H1 (cell line): Measurements from ENCODE around the gene SEL1L3. TPM values are rescaled to one million over a fixed set of nuclear protein-coding genes. Genes with fewer than 3 reads are reported as not detected.

Experiments used
- CTCF ChIA-PET: fragments of 300-600 bp; sonication (Branson Sonifier 250); formaldehyde crosslinking; loops from one replicate; lab custom pipeline; 2021; ENCODE audit not compliant: partially characterized antibody; lab: Charles Lee
- POLR2A ChIA-PET: fragments of 300-600 bp; sonication (Branson Sonifier 250); formaldehyde crosslinking; loops from one replicate; lab custom pipeline; 2021; ENCODE audit warnings: inconsistent platforms; ENCODE audit not compliant: partially characterized antibody; lab: Charles Lee
- DNase-seq, 2 experiments: peaks; one replicate each; pipeline versions ENCODE4 v3.0.0 to v3.0.0-alpha.2; 2010 to 2022; ENCODE audit warnings: low spot score in 2 of 2, low read depth in 1 of 2, mixed read lengths in 1 of 2
- FAIRE-seq: peaks from 2 replicates; lab custom pipeline; 2011; peaks lifted over from hg19 to GRCh38; lab: Jason Lieb, UNC
- H2AFZ ChIP-seq: 2 replicates; pipeline ENCODE4 v1.8.1; 2012; ENCODE audit warnings: low read length, inconsistent platforms
- H2AK5ac ChIP-seq: 2 replicates; pipeline ENCODE4 v1.6.1; 2013; ENCODE audit warnings: low read depth, low read length
- H2BK120ac ChIP-seq: replicated peaks from 2 replicates; pipeline ENCODE3; 2013; ENCODE audit warnings: low read depth, low read length, inconsistent platforms
- H2BK12ac ChIP-seq: 2 replicates; pipeline ENCODE4 v1.6.1; 2013; ENCODE audit warnings: low read depth, low read length
- H2BK15ac ChIP-seq: 2 replicates; pipeline ENCODE4 v1.6.1; 2013; ENCODE audit warnings: low read length
- H2BK20ac ChIP-seq: 2 replicates; pipeline ENCODE4 v1.6.1; 2013; ENCODE audit warnings: low read length
- H2BK5ac ChIP-seq: 2 replicates; pipeline ENCODE4 v1.6.1; 2013; ENCODE audit warnings: low read depth, low read length
- H3K14ac ChIP-seq: 2 replicates; pipeline ENCODE4 v1.6.1; 2013; ENCODE audit warnings: inconsistent platforms; ENCODE audit not compliant: insufficient read length
- H3K18ac ChIP-seq: 2 replicates; pipeline ENCODE4 v1.6.1; 2013; ENCODE audit warnings: low read length; ENCODE audit errors: extremely low read depth
- H3K23ac ChIP-seq: 2 replicates; pipeline ENCODE4 v1.6.1; 2013; ENCODE audit warnings: inconsistent platforms; ENCODE audit not compliant: insufficient read length
- H3K23me2 ChIP-seq: 2 replicates; pipeline ENCODE4 v1.6.1; 2013; ENCODE audit warnings: low read depth, low read length
- H3K27ac ChIP-seq: 2 replicates; pipeline ENCODE4 v1.6.1; 2011; ENCODE audit warnings: low read depth, low read length, inconsistent platforms
- H3K27me3 ChIP-seq, 4 experiments: replicated peaks in 1 of 4; 1 replicate in 1 of 4; 2 replicates in 3 of 4; pipeline versions ENCODE4 v1.6.1 to v1.8.1; 2011 to 2013; ENCODE audit warnings: low read length in 3 of 4, mild to moderate bottlenecking in 3 of 4, inconsistent platforms in 2 of 4, mixed read lengths in 2 of 4, moderate library complexity in 1 of 4; ENCODE audit not compliant: control insufficient read depth in 3 of 4, insufficient read depth in 3 of 4; ENCODE audit errors: extremely low read depth in 1 of 4
- H3K36me3 ChIP-seq, 4 experiments: 2 replicates each; pipeline versions ENCODE4 v1.6.1 to v1.8.1; 2011 to 2013; ENCODE audit warnings: mild to moderate bottlenecking in 4 of 4, low read length in 3 of 4, moderate library complexity in 2 of 4, control low read depth in 1 of 4, inconsistent platforms in 1 of 4; ENCODE audit not compliant: insufficient read depth in 4 of 4, control insufficient read depth in 2 of 4
- H3K4ac ChIP-seq: replicated peaks from 2 replicates; pipeline ENCODE3; 2013; ENCODE audit warnings: low read length, low read depth, mixed read lengths, inconsistent platforms; ENCODE audit not compliant: insufficient read length
- H3K4me1 ChIP-seq, 4 experiments: replicated peaks in 1 of 4; 1 replicate in 1 of 4; 2 replicates in 3 of 4; pipeline versions ENCODE4 v1.6.1 to v1.8.1; 2011 to 2013; ENCODE audit warnings: low read length in 3 of 4, inconsistent platforms in 2 of 4, mixed read lengths in 1 of 4; ENCODE audit not compliant: insufficient read depth in 4 of 4, control insufficient read depth in 3 of 4
- H3K4me2 ChIP-seq, 2 experiments: 2 replicates each; pipeline versions ENCODE4 v1.6.1 to v1.8.1; 2011 to 2013; ENCODE audit warnings: low read depth in 2 of 2, low read length in 2 of 2, control low read depth in 1 of 2, inconsistent platforms in 1 of 2, mild to moderate bottlenecking in 1 of 2; ENCODE audit not compliant: insufficient read depth in 1 of 2
- H3K4me3 ChIP-seq, 4 experiments: fragments of 200-600, 300-600 bp in 1 of 4; sonication (generic), shearing (Covaris generic), sonication (Bioruptor Twin) in 1 of 4; 2 replicates each; pipeline versions ENCODE4 v1.5.1 to v1.8.1; 2011 to 2016; ENCODE audit warnings: low read length in 4 of 4, low read depth in 3 of 4, control low read depth in 2 of 4, inconsistent platforms in 2 of 4, mild to moderate bottlenecking in 2 of 4, mixed read lengths in 1 of 4, moderate library complexity in 1 of 4; ENCODE audit not compliant: insufficient read depth in 2 of 4; ENCODE audit errors: extremely low read depth in 1 of 4
- H3K56ac ChIP-seq: replicated peaks from 2 replicates; pipeline ENCODE3; 2013; ENCODE audit warnings: low read depth, mild to moderate bottlenecking, mixed read lengths, low read length, inconsistent platforms; ENCODE audit not compliant: insufficient read length
- H3K79me1 ChIP-seq: 2 replicates; pipeline ENCODE4 v1.6.1; 2013; ENCODE audit warnings: low read depth, low read length, control low read depth
- H3K79me2 ChIP-seq, 2 experiments: 2 replicates each; pipeline versions ENCODE4 v1.6.1 to v1.8.1; 2012 to 2013; ENCODE audit warnings: low read length in 2 of 2, mild to moderate bottlenecking in 2 of 2, inconsistent platforms in 1 of 2; ENCODE audit not compliant: insufficient read depth in 2 of 2, control insufficient read depth in 1 of 2
- H3K9ac ChIP-seq, 4 experiments: replicated peaks in 1 of 4; 1 replicate in 1 of 4; 2 replicates in 3 of 4; pipeline versions ENCODE4 v1.6.1 to v1.8.1; 2011 to 2013; ENCODE audit warnings: low read depth in 3 of 4, low read length in 3 of 4, control low read depth in 2 of 4, mild to moderate bottlenecking in 2 of 4, moderate library complexity in 2 of 4, inconsistent platforms in 1 of 4; ENCODE audit errors: extremely low read depth in 1 of 4
- H3K9me3 ChIP-seq, 2 experiments: 2 replicates each; pipeline versions ENCODE4 v1.6.1 to v1.8.1; 2012 to 2013; ENCODE audit warnings: mild to moderate bottlenecking in 2 of 2, moderate library complexity in 2 of 2, control low read depth in 1 of 2, inconsistent platforms in 1 of 2, low read depth in 1 of 2, low read length in 1 of 2, mixed read lengths in 1 of 2; ENCODE audit not compliant: insufficient read depth in 2 of 2
- H4K20me1 ChIP-seq, 2 experiments: replicated peaks in 1 of 2; 2 replicates each; pipeline versions ENCODE3 to v1.8.1; 2011 to 2013; ENCODE audit warnings: inconsistent platforms in 2 of 2, low read length in 2 of 2, mild to moderate bottlenecking in 1 of 2; ENCODE audit not compliant: insufficient read depth in 2 of 2, control insufficient read depth in 1 of 2
- H4K5ac ChIP-seq: 2 replicates; pipeline ENCODE4 v1.6.1; 2013; ENCODE audit warnings: low read length, low read depth, mixed read lengths, inconsistent platforms; ENCODE audit not compliant: insufficient read length
- H4K8ac ChIP-seq: 2 replicates; pipeline ENCODE4 v1.8.0; 2013; ENCODE audit warnings: mild to moderate bottlenecking, moderate library complexity, low read length, inconsistent platforms; ENCODE audit not compliant: insufficient read depth; ENCODE audit errors: extremely low read depth
- H4K91ac ChIP-seq: replicated peaks from 2 replicates; pipeline ENCODE3; 2013; ENCODE audit warnings: low read length, mixed read lengths, inconsistent platforms; ENCODE audit not compliant: insufficient read length
- KDM1A ChIP-seq: fragments of 200-600, 300-600 bp; sonication (generic); IDR thresholded peaks from 2 replicates; pipeline ENCODE4 v1.7.1; 2016; ENCODE audit warnings: mild to moderate bottlenecking, low read length, borderline replicate concordance
- SP1 ChIP-seq: IDR thresholded peaks from 2 replicates; pipeline ENCODE4 v1.6.1; 2011; ENCODE audit warnings: low read depth, low read length
- WGBS, 2 experiments: shearing (Covaris generic) in 1 of 2; methylation state at CpG; one replicate each; pipeline versions ENCODE4 v1.1.6 to v1.1.7; 2013 to 2015; ENCODE audit warnings: low lambda C conversion rate in 2 of 2, mixed read lengths in 2 of 2, inconsistent platforms in 1 of 2, low coverage in 1 of 2, missing lambda C conversion rate in 1 of 2; ENCODE audit not compliant: insufficient replicate concordance in 2 of 2, insufficient coverage in 1 of 2, insufficient read length in 1 of 2; ENCODE audit errors: extremely low coverage in 1 of 2, missing lambda C conversion rate in 1 of 2; 5-methylcytosine and 5-hydroxymethylcytosine counted together
- polyA plus RNA-seq, 7 experiments: library from polyadenylated mRNA; depleted of rRNA in 3 of 7; stranded (reverse) in 5 of 7; unstranded in 2 of 7; fragments of >200 nt in 5 of 7; fragments of 200-250 nt in 2 of 7; gene quantifications; 1 replicate in 5 of 7; 2 replicates in 1 of 7; 4 replicates in 1 of 7; pipeline versions ENCODE4 v1.2.1 to v1.2.3, GENCODE V29; 2011 to 2013; ENCODE audit warnings: missing spikeins in 2 of 7, mixed read lengths in 2 of 7
- total RNA-seq: library from RNA; stranded (reverse); fragmentation: NEBNext Ultra II Directional; extraction: Animal tissue kit (Norgen Biotek cat#: 25700); gene quantifications from 2 replicates; pipeline ENCODE4 v1.2.1, GENCODE V29; 2021

The SEL1L3 gene
- total and polyA plus RNA-seq, 2 of the 8 experiments (the other 6 are each of a cell fraction or from before 2014, with no cell fraction given): 18.2 to 54.0 TPM

DNA sequence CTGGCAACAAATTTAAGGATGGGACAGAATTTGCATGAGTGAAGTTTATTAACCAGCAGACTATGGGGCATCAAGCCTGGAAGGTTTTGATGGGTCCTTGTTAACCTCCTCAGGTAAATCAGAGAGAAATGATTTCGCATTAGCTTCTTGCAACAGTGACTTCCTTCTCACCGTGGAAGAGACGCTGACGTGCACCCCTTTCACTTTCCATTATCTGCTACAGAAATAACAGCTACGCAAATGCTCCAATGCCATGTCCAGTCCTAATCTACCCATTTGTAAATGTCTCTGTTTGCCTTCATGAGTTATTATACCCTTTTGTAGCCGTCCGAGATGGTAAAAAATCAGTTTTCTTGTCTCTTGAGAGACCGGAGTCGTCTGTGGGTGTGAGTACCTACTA is 106.9 kb downstream of the SEL1L3 start:
- Histone ChIP-seq H3K79me1 (no peaks in the 10 kb centered on the region; the same call in 1 of the 2 replicates), H3K4me2 (no peak overlapping the region), H3K27ac (no peak overlapping the region), H3K9me3 (no peaks in the 10 kb centered on the region), H3K18ac (no peak overlapping the region), H3K23ac (no peak overlapping the region), H3K36me3 (peaks cover 2 to 33% (median 9%) of the 10 kb centered on the region in 4 experiments; a peak in 7 of 8 replicates), H2BK12ac (no peak overlapping the region), H2BK15ac (no peak overlapping the region), H2BK5ac (no peak overlapping the region), H4K91ac (no peak overlapping the region), H3K4me1 (no peaks in the 10 kb centered on the region), H2AK5ac (no peak overlapping the region), H4K5ac (no peak overlapping the region), H2AFZ (no peak overlapping the region), H4K20me1 (no peaks in the 10 kb centered on the region), H3K9ac (no peak overlapping the region), H2BK20ac (no peak overlapping the region), H3K23me2 (no peaks in the 10 kb centered on the region)
- DNase-seq: no peak
- CTCF ChIA-PET: interaction anchor here (1.1 to 8.1 kb wide), 5 partner anchors 9 to 315 kb away, joined by 3 to 75 read pairs (median 6); no protein-coding TSS in a partner anchor
- no peak for FAIRE-seq
- no peak for TF ChIP-seq SP1
- no peak for TF ChIP-seq KDM1A
- TF ChIP-seq, all 59 proteins: peak for 0
- no peak overlapping the region for H3K4ac ChIP-seq
- H3K79me2 ChIP-seq: no peaks in the 10 kb centered on the region
- no peak overlapping the region for H3K14ac ChIP-seq
- no peak overlapping the region for H3K56ac ChIP-seq
- WGBS, 2 experiments: 95% methylated on average over 9 of the region's 9 CpGs; no CpG with 5 or more reads in 1 of the 2 experiments
- H3K27me3 ChIP-seq: no peaks in the 10 kb centered on the region
- H2BK120ac ChIP-seq: no peak overlapping the region
- H4K8ac ChIP-seq: no peak overlapping the region
- H3K4me3 ChIP-seq: no peak overlapping the region
- POLR2A ChIA-PET: interaction anchor here (1.2 kb wide), 1 partner anchor 9 kb away, joined by 4 read pairs; no protein-coding TSS in a partner anchor
